GM21423 (cell line): ENCODE data around the gene TBX15.

Source experiments
- ATAC-seq: cut with Tn5 transposase; IDR thresholded peaks from one replicate; pipeline ENCODE4 v1.9.1; 2021; ENCODE audit warnings: mild to moderate bottlenecking, moderate library complexity; ENCODE audit not compliant: unreplicated experiment

Gene TBX15

GRCh38 chr1:119002028-119002686, 14.0 kb upstream of the TBX15 start:
- no peak for ATAC-seq

- no peak for ATAC-seq
These were observed 13.3 kb upstream of the TBX15 start for GRCh38 chr1:119001181-119002027.

- no peak for ATAC-seq
These were observed 12.4 kb upstream of the TBX15 start for GRCh38 chr1:119000371-119001180.

- ATAC-seq, result no peak
These were observed 11.4 kb upstream of the TBX15 start for GRCh38 chr1:118999348-119000071.

- no peak for ATAC-seq
These were observed 10.0 kb upstream of the TBX15 start for GRCh38 chr1:118998171-118998570.

- no peak for ATAC-seq
These were observed 9.1 kb upstream of the TBX15 start for GRCh38 chr1:118997225-118997624.

GRCh38 chr1:118995312-118996016, 7.3 kb upstream of the TBX15 start:
- ATAC-seq, result no peak

GRCh38 chr1:118993700-118994026, 5.5 kb upstream of the TBX15 start:
- ATAC-seq, result no peak

GRCh38 chr1:118992868-118993699, 4.9 kb upstream of the TBX15 start:
- no peak for ATAC-seq

- ATAC-seq, result no peak
These were observed 4.2 kb upstream of the TBX15 start for GRCh38 chr1:118992237-118992825.

GRCh38 chr1:118991448-118991847, 3.3 kb upstream of the TBX15 start:
- ATAC-seq, result no peak

- ATAC-seq, result no peak
These were observed 2.5 kb upstream of the TBX15 start for GRCh38 chr1:118990513-118991152.

GRCh38 chr1:118989878-118990378, 1.8 kb upstream of the TBX15 start:
- ATAC-seq, result no peak

- ATAC-seq, result no peak
These were observed 1.1 kb upstream of the TBX15 start for GRCh38 chr1:118989006-118989815.

- ATAC-seq, result no peak
These were observed 516 bp downstream of the TBX15 start for GRCh38 chr1:118987468-118988185.

- ATAC-seq, result no peak
These were observed 1.3 kb downstream of the TBX15 start for GRCh38 chr1:118986555-118987467.
